Medulla oblongata (tissue), 1 donor: Measurements from ENCODE around the gene RMI1.
"Not testable (repeated sequence)": the region's sequence is repeated elsewhere in the genome, so short reads cannot be mapped to it uniquely, and the experiment has no call there.

Source experiments
- DNase-seq: peaks from one replicate; pipeline ENCODE4 v3.0.0-alpha.2; 2015; ENCODE audit errors: extremely low spot score

Gene RMI1

DNA sequence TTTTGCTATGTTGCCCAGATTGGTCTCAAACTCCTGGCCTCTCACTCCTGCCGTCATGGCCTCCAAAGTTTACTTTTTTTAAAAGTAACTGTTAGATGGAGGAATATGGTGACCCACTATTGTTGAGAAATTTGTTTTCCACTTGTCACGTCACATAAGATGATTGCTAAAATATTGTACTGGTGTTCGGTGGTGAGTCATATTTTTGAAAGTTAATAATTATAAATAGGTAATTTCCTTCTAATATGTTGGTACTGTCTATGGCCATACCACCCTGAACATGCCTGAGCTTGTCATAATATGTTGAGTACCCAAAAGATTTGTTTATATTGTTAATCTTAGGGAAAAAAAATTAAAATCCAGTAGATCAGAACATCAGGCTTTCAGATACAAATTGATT, 22.6 kb downstream of the RMI1 start:
- DNase-seq: no peak

DNA sequence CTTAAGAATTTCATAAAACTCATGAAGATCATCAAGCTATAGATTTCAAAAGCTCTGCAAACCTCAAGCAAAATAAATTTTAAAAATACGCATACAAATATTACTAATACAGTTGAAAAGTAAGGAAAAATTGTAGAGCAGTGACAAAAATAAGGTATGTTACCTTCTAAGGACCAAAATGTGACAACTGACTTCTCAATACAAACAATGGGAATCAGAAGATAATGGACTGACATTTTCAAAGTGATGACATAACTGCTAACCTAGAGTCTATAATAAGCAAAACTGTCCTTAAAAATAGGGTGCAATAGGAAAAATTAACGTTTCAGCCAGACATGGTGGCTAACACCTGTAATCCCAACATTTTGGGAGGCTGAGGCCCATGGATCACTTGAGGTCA, 27.1 kb downstream of the RMI1 start:
- DNase-seq: no peak

DNA sequence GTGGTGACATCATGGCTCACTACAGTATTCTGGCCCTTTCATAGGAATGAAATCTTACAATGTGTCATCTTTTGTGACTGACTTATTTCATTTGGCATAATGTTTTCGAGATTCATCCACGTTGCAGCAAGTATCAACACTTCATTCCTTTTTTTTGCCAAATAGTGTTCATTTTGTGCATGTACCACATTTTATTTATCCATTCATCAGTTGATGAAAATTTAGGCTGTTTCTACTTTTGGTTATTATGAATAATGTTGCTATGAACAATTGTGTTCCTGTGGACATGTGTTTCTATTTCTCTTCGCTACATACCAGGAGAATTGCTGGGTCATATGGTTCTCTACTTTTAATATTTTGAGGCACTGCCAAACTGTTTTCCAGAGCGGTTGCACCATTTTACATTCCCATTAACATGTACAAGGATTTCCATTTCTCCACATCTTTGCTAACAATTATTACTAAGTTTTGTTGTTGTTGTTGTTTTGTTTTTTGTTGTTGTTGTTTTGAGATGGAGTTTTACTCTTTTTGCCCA, 43.5 kb downstream of the RMI1 start:
- DNase-seq: no peak

DNA sequence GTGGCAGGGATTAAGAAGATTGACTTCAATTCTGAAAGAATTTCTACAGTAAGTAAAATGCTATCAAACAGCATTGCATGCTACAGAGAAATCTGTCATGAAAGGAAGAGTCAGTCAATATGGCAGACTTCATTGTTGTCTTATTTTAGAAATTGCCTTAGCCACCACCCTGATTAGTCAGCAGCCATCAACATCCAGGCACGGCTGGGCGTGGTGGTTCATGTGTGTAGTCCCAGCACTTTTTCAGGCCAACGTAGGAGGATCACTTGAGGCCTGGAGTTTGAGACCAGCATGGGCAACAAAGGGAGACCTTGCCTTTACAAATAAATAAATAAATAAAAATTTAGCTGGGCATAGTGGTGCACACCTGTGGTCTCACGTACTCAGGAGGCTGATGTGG, 46.6 kb downstream of the RMI1 start:
- no peak for DNase-seq

DNA sequence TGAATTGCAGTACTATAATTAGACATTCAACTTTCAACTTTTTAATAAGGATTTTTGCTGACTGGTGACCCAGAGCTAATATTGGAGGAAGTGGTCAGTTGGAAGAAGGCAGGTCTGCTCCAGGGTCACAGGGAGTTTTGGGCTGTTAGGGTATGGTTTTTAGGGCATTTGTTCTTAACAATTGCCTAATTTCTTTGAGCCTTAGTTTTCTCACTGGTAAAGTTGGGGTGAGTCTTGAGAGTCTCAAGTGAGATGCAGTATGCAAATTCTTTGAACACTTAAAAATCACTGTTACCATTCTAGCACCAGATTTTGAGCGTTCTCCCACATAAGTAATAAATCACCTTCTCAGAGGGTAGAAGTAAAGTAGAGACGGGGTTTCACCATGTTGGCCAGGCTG, 50.9 kb downstream of the RMI1 start:
- no peak for DNase-seq

DNA sequence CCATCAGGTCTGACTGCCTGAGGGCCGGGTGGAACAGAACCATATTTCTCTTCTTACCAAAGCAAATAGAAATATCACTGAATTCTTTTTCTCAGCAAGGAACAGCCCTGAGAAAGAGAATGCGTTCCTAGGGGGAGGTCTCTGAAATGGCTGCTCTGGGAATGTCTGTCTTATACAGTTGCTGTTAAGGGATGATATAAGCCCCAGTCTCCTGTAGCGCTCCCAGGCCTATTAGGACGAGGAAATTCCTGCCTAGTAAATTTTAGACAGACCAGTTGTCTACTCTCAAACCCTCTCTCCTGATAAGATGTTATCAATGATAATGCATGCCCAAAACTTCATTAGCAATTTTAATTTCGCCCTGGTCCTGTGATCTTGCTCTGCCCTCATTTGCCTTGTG, 61.3 kb downstream of the RMI1 start:
- DNase-seq: not testable (repeated sequence)

DNA sequence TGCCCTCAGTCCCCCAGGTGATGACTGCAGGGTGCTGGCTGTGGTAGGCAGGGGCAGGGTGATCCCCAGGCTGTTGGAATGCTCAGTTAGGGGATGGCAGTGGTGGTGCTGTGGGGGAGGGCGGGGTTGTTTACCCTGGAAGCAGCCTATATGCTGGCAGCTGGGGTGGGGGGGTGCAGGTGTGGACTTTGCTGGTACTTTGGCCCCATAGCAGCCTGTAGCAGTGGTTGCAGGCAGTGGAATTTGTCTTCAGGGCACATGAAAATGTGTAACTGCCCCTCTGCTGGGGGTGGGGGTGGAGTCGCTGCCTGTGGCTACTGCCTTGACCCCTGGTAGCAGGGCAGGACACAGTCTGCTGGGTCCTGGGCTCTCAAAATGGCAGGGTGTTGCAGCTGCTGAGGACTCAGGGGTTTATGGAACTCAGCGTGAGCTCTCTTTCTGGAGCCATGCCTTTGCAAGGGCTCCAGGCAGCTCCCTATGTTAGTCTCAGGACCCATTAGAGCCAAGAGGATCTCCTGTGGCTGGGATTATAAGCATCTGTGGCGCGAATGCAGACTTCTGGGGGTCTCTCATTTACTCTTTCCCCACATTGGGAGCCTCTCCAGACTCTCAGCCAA, 65.0 kb downstream of the RMI1 start:
- no peak for DNase-seq
